BJ (cell line): ENCODE data around the gene RUSC2. TPM values are rescaled to one million over a fixed set of nuclear protein-coding genes. Genes with fewer than 3 reads are reported as not detected.
"Not testable (repeated sequence)": the region's sequence is repeated elsewhere in the genome, so short reads cannot be mapped to it uniquely, and the experiment has no call there.

ENCODE experiments used
- CTCF ChIA-PET: fragments of 350-600 bp; formaldehyde crosslinking; extraction: SDS; loops from one replicate; lab custom pipeline; 2021; ENCODE audit warnings: antibody characterized with exemption, inconsistent platforms; lab: Yijun Ruan, JAX
- POLR2A ChIA-PET: fragments of 300-600 bp; sonication (Branson Sonifier 250); formaldehyde crosslinking; extraction: SDS; loops from one replicate; lab custom pipeline; 2021; ENCODE audit warnings: antibody characterized with exemption; lab: Charles Lee
- DNase-seq: peaks from one replicate; pipeline ENCODE4 v3.0.0-alpha.2; 2011; ENCODE audit warnings: low read depth
- H3K27me3 ChIP-seq: 2 replicates; pipeline ENCODE4 v1.6.0; 2011; ENCODE audit warnings: low read length; ENCODE audit not compliant: control insufficient read depth, insufficient read depth
- H3K36me3 ChIP-seq: 2 replicates; pipeline ENCODE4 v1.5.1; 2011; ENCODE audit warnings: low read length; ENCODE audit not compliant: control insufficient read depth, insufficient read depth
- H3K4me3 ChIP-seq: 2 replicates; pipeline ENCODE4 v1.5.1; 2011; ENCODE audit warnings: low read depth, mild to moderate bottlenecking, control low read depth, low read length
- CTCF ChIP-seq: IDR thresholded peaks from 2 replicates; pipeline ENCODE4 v1.5.1; 2011; ENCODE audit warnings: low read depth, mild to moderate bottlenecking, control low read depth, inconsistent platforms, low read length, moderate library complexity; ENCODE audit not compliant: insufficient read depth
- polyA plus RNA-seq: library from polyadenylated mRNA; depleted of rRNA; stranded (reverse); fragments of >200 nt; gene quantifications from 2 replicates; pipeline ENCODE4 v1.2.3, GENCODE V29; 2011

RUSC2 gene
- polyA plus RNA-seq, 1 experiment = 43.3 TPM

GRCh38 chr9:35464141-35465025 lies 25.5 kb upstream of the RUSC2 start:
- ChIA-PET POLR2A (no interaction called here), CTCF (interaction anchor here (0.6 to 2.0 kb wide), 8 partner anchors 8 to 565 kb away, joined by 3 to 4 read pairs (median 3); partner anchors contain the start of gene ATOSB)
- no peak for TF ChIP-seq CTCF
- H3K4me3 ChIP-seq = no peak overlapping the region
- DNase-seq = no peak
- peaks cover 4% of the 10 kb centered on the region; the same call in 1 of the 2 replicates for H3K27me3 ChIP-seq
- H3K36me3 ChIP-seq = no peaks in the 10 kb centered on the region

- ChIA-PET CTCF (interaction anchor here (0.9 to 2.0 kb wide), 3 partner anchors 9 to 353 kb away, joined by 3 to 6 read pairs (median 3); no protein-coding TSS in a partner anchor), POLR2A (no interaction called here)
- Histone ChIP-seq H3K36me3 (no peaks in the 10 kb centered on the region), H3K27me3 (peaks cover 1% of the 10 kb centered on the region), H3K4me3 (no peak overlapping the region)
- no peak for DNase-seq
- TF ChIP-seq CTCF = no peak
Measured at GRCh38 chr9:35470340-35470739, 19.6 kb upstream of the RUSC2 start.

GRCh38 chr9:35470894-35471293 lies 19.0 kb upstream of the RUSC2 start:
- CTCF ChIA-PET = interaction anchor here (0.6 to 2.0 kb wide), 3 partner anchors 212 to 355 kb away, joined by 3 to 6 read pairs (median 3); partner anchors contain the start of gene ATOSB

GRCh38 chr9:35476596-35476995 lies 13.3 kb upstream of the RUSC2 start:
- H3K36me3 ChIP-seq = no peaks in the 10 kb centered on the region
- TF ChIP-seq CTCF = no peak
- no peak for DNase-seq
- ChIA-PET POLR2A (no interaction called here), CTCF (interaction anchor here (0.6 to 3.1 kb wide), 13 partner anchors 31 to 577 kb away, joined by 3 to 21 read pairs (median 3); partner anchors contain the start of gene ATOSB)
- H3K4me3 ChIP-seq = no peak overlapping the region
- H3K27me3 ChIP-seq = no peaks in the 10 kb centered on the region; the same call in none of the 2 replicates

More at GRCh38 chr9:35470894-35471293, 19.0 kb upstream of the RUSC2 start:
- no peak for DNase-seq
- POLR2A ChIA-PET = no interaction called here
- Histone ChIP-seq H3K36me3 (no peaks in the 10 kb centered on the region), H3K27me3 (peaks cover 1% of the 10 kb centered on the region), H3K4me3 (no peak overlapping the region)
- TF ChIP-seq CTCF = no peak

GRCh38 chr9:35477211-35477855 lies 12.6 kb upstream of the RUSC2 start:
- CTCF ChIA-PET = interaction anchor here (0.6 to 4.4 kb wide), 16 partner anchors 10 to 717 kb away, joined by 3 to 68 read pairs (median 4); partner anchors contain the start of genes ATOSB and UNC13B
- H3K4me3 ChIP-seq, H3K36me3 ChIP-seq, POLR2A ChIA-PET, H3K27me3 ChIP-seq: not testable (repeated sequence)
- TF ChIP-seq CTCF = peak; percentile 84
- DNase-seq = peak; percentile 37
